ENCODE measurements around the gene STAT6. TPM values are rescaled to one million over a fixed set of nuclear protein-coding genes. Genes with fewer than 3 reads are reported as not detected.

The STAT6 gene
- total RNA-seq, 1 donor: 81.6 TPM

DNA sequence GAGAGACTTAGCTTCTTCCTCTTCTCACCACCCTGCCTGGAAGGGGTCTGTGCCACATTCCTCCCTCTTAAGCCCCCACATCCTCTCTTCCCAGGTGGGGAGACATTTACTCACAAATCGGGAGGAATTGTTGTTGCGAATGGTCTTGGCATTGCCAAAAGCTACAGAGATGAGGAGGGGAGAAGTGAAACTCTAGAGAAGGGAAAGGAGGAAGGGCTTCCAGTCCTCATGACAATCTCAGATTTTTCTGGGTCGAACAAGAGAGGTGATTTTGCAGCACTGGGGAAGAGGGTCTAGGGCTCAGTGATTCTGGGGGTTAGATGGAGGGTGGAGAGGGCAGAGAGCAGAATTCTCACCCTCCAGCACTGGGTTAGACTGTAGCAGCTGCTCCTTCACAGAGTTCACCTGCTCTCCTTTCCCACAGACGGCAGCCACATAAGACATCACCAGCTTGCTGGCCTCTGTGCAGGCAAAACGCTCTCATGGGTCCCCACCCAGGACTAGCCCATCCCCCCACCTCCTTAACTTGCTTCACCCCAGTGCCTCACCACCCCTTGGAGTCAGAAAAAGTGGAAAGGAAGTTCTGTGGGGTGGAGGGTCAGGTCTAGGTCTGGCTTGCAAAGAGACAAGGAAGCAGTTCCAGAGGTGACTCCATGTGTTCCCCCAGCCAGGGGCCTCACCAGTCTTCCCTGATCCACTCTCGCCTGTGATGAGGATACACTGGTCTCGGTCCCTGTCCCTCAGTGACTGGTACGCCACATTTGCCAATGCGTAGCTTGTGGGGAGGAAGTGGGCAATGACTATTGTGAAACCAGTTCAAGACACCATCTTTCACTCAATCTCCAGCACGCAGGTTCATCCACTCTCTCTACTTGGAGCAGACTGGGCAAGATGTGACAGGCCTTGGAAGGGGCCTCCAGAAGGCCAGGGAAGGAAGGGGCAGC is 63.9 kb downstream of the STAT6 start:
- TF ChIP-seq, protein P1, sequence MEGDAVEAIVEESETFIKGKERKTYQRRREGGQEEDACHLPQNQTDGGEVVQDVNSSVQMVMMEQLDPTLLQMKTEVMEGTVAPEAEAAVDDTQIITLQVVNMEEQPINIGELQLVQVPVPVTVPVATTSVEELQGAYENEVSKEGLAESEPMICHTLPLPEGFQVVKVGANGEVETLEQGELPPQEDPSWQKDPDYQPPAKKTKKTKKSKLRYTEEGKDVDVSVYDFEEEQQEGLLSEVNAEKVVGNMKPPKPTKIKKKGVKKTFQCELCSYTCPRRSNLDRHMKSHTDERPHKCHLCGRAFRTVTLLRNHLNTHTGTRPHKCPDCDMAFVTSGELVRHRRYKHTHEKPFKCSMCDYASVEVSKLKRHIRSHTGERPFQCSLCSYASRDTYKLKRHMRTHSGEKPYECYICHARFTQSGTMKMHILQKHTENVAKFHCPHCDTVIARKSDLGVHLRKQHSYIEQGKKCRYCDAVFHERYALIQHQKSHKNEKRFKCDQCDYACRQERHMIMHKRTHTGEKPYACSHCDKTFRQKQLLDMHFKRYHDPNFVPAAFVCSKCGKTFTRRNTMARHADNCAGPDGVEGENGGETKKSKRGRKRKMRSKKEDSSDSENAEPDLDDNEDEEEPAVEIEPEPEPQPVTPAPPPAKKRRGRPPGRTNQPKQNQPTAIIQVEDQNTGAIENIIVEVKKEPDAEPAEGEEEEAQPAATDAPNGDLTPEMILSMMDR (IDR thresholded peaks at IDR 0.05; ENCODE audit: insufficient read depth, low read depth, low read length): no peak
- DNase-seq (ENCODE audit: low read depth): no peak
- no peak overlapping the region for H3K4me3 ChIP-seq (ENCODE audit: low read depth, low read length)

DNA sequence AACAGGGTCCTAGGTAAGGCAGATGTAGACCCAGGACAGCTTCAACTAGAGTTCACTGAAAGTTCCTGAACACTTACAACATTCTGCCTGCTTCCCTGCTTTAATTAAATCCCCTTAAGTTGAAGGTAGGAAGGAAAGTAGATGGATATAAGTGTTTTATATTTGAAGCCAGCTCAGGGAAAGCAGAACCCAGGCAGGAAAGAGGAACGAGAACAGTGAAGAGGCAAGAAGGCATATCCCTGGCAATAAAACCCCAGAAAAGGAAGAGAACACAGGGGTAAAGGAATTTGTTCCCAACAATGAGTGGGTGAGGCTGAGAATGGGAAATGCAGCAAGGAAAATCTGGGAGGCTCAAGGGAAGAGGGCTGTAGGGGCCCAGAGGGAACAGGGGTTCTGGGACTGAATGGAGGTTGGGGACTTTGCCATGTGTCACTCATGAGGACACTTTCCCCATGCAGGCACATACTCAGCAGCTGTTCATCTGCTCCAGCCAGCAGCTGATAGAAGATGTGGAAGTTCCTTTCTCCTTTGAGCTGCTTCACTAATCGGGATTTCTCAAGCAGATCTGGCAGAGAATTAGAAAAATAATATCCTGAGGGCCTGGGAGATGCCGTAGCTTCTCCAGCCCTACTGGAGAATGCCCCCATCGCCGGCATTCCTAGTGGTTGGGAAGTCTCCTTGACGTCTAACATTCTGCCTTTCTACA is 64.9 kb downstream of the STAT6 start:
- no peak for DNase-seq (ENCODE audit: low read depth)
- TF ChIP-seq, protein P1 (IDR thresholded peaks at IDR 0.05; ENCODE audit: insufficient read depth, low read depth, low read length): no peak
- H3K4me3 ChIP-seq (ENCODE audit: low read depth, low read length): no peak overlapping the region

Other genes starting within 250 kb of the STAT6 start
- not detected in 2 replicates for gene SDR9C7, start 177.0 kb downstream of the STAT6 start, total RNA-seq
- under 0.01 TPM in 2 replicates for gene RDH16, start 153.8 kb downstream of the STAT6 start, total RNA-seq
- gene ZBTB39, start 104.8 kb downstream of the STAT6 start, total RNA-seq: 4.8 and 6.9 TPM in 2 replicates
- 0.43 TPM in 1 of 2 replicates, not detected in the other for gene TAC3, start 94.8 kb downstream of the STAT6 start, total RNA-seq
- under 0.01 TPM in 1 of 2 replicates, not detected in the other for gene MYO1A, start 61.2 kb downstream of the STAT6 start, total RNA-seq
- 10.0 and 19.0 TPM in 2 replicates for gene NEMP1, start 32.6 kb downstream of the STAT6 start, total RNA-seq
- 38.0 and 39.6 TPM in 2 replicates for gene NAB2, start 22.2 kb downstream of the STAT6 start, total RNA-seq
- 228 and 277 TPM in 2 replicates for gene LRP1, start 17.1 kb upstream of the STAT6 start, total RNA-seq
- gene LRP1-AS, start 36.3 kb upstream of the STAT6 start, total RNA-seq: not detected in 2 replicates
- gene NXPH4, start 105.4 kb upstream of the STAT6 start, total RNA-seq: 1.3 and 1.6 TPM in 2 replicates
- 199 and 316 TPM in 2 replicates for gene SHMT2, start 118.3 kb upstream of the STAT6 start, total RNA-seq
- 0.32 and 1.3 TPM in 2 replicates for gene STAC3, start 139.8 kb upstream of the STAT6 start, total RNA-seq